ENCODE results near the gene WDSUB1. TPM values are rescaled to one million over a fixed set of nuclear protein-coding genes. Genes with fewer than 3 reads are reported as not detected.

Gene WDSUB1
- total and polyA plus RNA-seq, 2 of the 4 experiments (the other 2 are of a cell fraction) = 4.8 to 5.2 TPM

DNA sequence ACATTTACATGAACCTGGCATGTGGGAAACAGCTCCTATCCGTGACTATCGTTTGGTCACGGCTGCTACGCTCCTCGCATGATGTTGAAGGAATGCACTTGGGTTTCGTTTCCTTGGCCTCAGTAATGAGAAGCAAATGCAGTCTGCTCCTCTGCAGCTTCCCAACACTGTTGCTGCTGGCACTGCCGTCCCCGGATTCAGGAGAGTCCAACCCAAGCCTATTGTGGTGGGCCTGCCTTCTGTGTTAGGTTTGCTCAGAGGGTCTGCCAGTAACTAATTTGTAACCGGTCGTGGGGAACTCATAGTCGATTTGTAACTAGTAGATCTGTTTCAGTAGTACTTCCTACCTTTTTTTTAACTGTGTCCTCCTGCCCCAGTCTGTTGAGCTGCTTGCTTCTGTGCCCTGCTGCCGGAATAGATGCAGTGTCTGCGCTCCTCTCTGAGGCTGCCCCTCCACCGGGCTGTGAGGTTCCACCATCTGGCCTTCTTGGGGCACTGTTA lies 58.4 kb downstream of the WDSUB1 start:
- Histone ChIP-seq H3K9me3 (ENCODE audit: control insufficient read depth, insufficient read depth, low read length) (no peaks in the 10 kb centered on the region), H4K5ac (ENCODE audit: low read depth, low read length) (no peak overlapping the region), H4K20me1 (ENCODE audit: insufficient read depth, low read length) (no peaks in the 10 kb centered on the region; the same call in 1 of the 2 replicates), H2BK20ac (ENCODE audit: low read depth, low read length) (no peak overlapping the region), H3K4me1 (ENCODE audit: control insufficient read depth, insufficient read depth, low read length) (no peaks in the 10 kb centered on the region), H3K4me3 (ENCODE audit: insufficient read depth, low read depth, low read length) (no peak overlapping the region), H2AK9ac (replicated peaks; ENCODE audit: low read depth, low read length, poor library complexity) (no peak overlapping the region), H3K9me1 (ENCODE audit: insufficient read depth, low read length) (peaks cover 5% of the 10 kb centered on the region; the same call in 1 of the 2 replicates), H3K36me3 (ENCODE audit: control insufficient read depth, insufficient read depth, low read length) (peaks cover 57% of the 10 kb centered on the region), H2BK5ac (ENCODE audit: low read depth, low read length, poor library complexity, severe bottlenecking) (no peak overlapping the region), H4K91ac (ENCODE audit: insufficient read depth, low read depth, low read length) (no peak overlapping the region), H3K4me2 (ENCODE audit: low read depth, low read length) (no peak overlapping the region), H4K8ac (ENCODE audit: low read depth in 2 of 2, low read length in 2 of 2) (no peak overlapping the region), H2BK15ac (ENCODE audit: low read depth, low read length) (no peak overlapping the region), H2AFZ (replicated peaks; ENCODE audit: low read length, poor library complexity) (no peak overlapping the region), H2BK120ac (ENCODE audit: low read depth, low read length) (no peak overlapping the region), H3K27me3 (ENCODE audit: control insufficient read depth, insufficient read depth, low read length) (no peaks in the 10 kb centered on the region), H3K27ac (ENCODE audit: insufficient read depth, low read length) (no peak overlapping the region), H2AK5ac (ENCODE audit: low read depth, low read length) (no peak overlapping the region), H3K4ac (ENCODE audit: low read depth, low read length) (no peak overlapping the region), H3K79me1 (ENCODE audit: low read depth in 1 of 2, low read length in 2 of 2) (no peaks in the 10 kb centered on the region), H3K56ac (ENCODE audit: extremely low read depth, insufficient read depth, low read length) (no peak overlapping the region), H3K23ac (ENCODE audit: low read depth, low read length) (no peak overlapping the region), H3K9ac (ENCODE audit: low read depth, low read length) (no peak overlapping the region), H3K18ac (ENCODE audit: low read depth, low read length) (no peak overlapping the region), H3K14ac (replicated peaks; ENCODE audit: low read depth, low read length) (no peak overlapping the region)
- no TSS peak for BruUV-seq (replicated peaks)
- WGBS, 2 experiments (ENCODE audit: extremely low coverage in 2 of 2, insufficient read length in 1 of 2) = 98% methylated on average over 9 of the region's 14 CpGs; no CpG with 5 or more reads in 1 of the 2 experiments
- DNase-seq (no peak), ATAC-seq (ENCODE audit: low read depth) (no peak)
- ChIA-PET POLR2A (ENCODE audit: unreplicated experiment) (no interaction called here), CTCF (interaction anchor here (0.5 kb wide), 1 partner anchor 595 kb away, joined by 3 read pairs; no protein-coding TSS in a partner anchor)
- in situ Hi-C loops (cut with MboI; ENCODE audit: low sequenced_read_pairs) (no loop called here), intact Hi-C loops (cut with micrococcal nuclease) (no loop called here), dilution Hi-C loops (cut with HindIII; ENCODE audit: low sequenced_read_pairs, unreplicated experiment) (no loop called here)
- TF ChIP-seq NFE2L2 (IDR thresholded peaks at IDR 0.05; ENCODE audit: low read depth, low read length) (no peak), MAZ (IDR thresholded peaks at IDR 0.05; ENCODE audit: borderline replicate concordance, low read depth, low read length) (no peak), MAFK (IDR thresholded peaks at IDR 0.05; ENCODE audit: low read depth, low read length) (no peak), CHD1 (IDR thresholded peaks at IDR 0.05; ENCODE audit: low read depth, low read length) (no peak), BHLHE40 (IDR thresholded peaks at IDR 0.05; ENCODE audit: low read depth, low read length) (no peak), CEBPB (IDR thresholded peaks at IDR 0.05; ENCODE audit: low read depth, low read length) (no peak), FOS (IDR thresholded peaks at IDR 0.05; ENCODE audit: low read depth, low read length) (no peak), RFX5 (IDR thresholded peaks at IDR 0.05; ENCODE audit: low read depth, low read length) (no peak), POLR2A (IDR thresholded peaks at IDR 0.05; ENCODE audit: low read depth, low read length) (no peak), MXI1 (IDR thresholded peaks at IDR 0.05; ENCODE audit: borderline replicate concordance, low read depth, low read length) (no peak), RAD21 (IDR thresholded peaks at IDR 0.05; ENCODE audit: low read length) (no peak), SMC3 (IDR thresholded peaks at IDR 0.05; ENCODE audit: low read depth, low read length) (no peak), RCOR1 (IDR thresholded peaks at IDR 0.05; ENCODE audit: insufficient replicate concordance, low read length) (no peak)
- TF ChIP-seq, protein P1, sequence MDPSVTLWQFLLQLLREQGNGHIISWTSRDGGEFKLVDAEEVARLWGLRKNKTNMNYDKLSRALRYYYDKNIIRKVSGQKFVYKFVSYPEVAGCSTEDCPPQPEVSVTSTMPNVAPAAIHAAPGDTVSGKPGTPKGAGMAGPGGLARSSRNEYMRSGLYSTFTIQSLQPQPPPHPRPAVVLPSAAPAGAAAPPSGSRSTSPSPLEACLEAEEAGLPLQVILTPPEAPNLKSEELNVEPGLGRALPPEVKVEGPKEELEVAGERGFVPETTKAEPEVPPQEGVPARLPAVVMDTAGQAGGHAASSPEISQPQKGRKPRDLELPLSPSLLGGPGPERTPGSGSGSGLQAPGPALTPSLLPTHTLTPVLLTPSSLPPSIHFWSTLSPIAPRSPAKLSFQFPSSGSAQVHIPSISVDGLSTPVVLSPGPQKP (IDR thresholded peaks at IDR 0.05; ENCODE audit: borderline replicate concordance, low read depth, low read length) = no peak
- TF ChIP-seq, protein P2, sequence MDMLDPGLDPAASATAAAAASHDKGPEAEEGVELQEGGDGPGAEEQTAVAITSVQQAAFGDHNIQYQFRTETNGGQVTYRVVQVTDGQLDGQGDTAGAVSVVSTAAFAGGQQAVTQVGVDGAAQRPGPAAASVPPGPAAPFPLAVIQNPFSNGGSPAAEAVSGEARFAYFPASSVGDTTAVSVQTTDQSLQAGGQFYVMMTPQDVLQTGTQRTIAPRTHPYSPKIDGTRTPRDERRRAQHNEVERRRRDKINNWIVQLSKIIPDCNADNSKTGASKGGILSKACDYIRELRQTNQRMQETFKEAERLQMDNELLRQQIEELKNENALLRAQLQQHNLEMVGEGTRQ (IDR thresholded peaks at IDR 0.05; ENCODE audit: low read depth, low read length) = no peak
- TF ChIP-seq, protein P3, sequence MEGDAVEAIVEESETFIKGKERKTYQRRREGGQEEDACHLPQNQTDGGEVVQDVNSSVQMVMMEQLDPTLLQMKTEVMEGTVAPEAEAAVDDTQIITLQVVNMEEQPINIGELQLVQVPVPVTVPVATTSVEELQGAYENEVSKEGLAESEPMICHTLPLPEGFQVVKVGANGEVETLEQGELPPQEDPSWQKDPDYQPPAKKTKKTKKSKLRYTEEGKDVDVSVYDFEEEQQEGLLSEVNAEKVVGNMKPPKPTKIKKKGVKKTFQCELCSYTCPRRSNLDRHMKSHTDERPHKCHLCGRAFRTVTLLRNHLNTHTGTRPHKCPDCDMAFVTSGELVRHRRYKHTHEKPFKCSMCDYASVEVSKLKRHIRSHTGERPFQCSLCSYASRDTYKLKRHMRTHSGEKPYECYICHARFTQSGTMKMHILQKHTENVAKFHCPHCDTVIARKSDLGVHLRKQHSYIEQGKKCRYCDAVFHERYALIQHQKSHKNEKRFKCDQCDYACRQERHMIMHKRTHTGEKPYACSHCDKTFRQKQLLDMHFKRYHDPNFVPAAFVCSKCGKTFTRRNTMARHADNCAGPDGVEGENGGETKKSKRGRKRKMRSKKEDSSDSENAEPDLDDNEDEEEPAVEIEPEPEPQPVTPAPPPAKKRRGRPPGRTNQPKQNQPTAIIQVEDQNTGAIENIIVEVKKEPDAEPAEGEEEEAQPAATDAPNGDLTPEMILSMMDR (conservative IDR thresholded peaks at IDR 0.05; ENCODE audit: low read depth, low read length) = no peak
